ENCODE results near the gene C3orf85. TPM values are rescaled to one million over a fixed set of nuclear protein-coding genes. Genes with fewer than 3 reads are reported as not detected.

The C3orf85 gene
- total and polyA plus RNA-seq, 7 donors = 5.1 to 36.5 (median 18.6) TPM; not detected in 4

DNA sequence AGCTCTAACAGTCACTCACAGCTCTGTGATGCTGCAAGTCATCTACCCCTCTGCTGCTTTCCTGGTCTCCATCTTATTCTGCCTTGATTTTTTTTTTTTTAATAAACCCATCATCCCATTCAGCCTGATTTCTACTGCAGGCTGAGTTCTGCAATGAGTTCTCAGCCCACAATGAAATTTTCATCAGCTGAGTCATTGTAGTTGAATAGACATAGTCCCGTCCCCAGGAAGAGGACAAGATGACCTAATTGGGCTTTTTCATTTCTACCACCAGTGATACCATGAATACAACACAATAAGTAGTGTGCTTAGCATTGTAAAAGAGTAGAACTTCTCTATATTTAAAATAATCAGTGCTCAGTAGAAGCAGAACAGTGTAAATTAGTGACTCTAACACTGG is 59.3 kb downstream of the C3orf85 start:
- no peak overlapping the region for H3K4me3 ChIP-seq
- H3K27me3 ChIP-seq = no peaks in the 10 kb centered on the region
- intact Hi-C loops (cut with DNase I) = no loop called here
- no peak overlapping the region for H3K27ac ChIP-seq
- WGBS, 2 donors = 57 to 59% methylated on average over 1 of the region's 1 CpG
- no peaks in the 10 kb centered on the region for H3K9me3 ChIP-seq
- DNase-seq = no peak
- TF ChIP-seq EP300 (IDR thresholded peaks at IDR 0.05) = no peak
- TF ChIP-seq, protein P1, sequence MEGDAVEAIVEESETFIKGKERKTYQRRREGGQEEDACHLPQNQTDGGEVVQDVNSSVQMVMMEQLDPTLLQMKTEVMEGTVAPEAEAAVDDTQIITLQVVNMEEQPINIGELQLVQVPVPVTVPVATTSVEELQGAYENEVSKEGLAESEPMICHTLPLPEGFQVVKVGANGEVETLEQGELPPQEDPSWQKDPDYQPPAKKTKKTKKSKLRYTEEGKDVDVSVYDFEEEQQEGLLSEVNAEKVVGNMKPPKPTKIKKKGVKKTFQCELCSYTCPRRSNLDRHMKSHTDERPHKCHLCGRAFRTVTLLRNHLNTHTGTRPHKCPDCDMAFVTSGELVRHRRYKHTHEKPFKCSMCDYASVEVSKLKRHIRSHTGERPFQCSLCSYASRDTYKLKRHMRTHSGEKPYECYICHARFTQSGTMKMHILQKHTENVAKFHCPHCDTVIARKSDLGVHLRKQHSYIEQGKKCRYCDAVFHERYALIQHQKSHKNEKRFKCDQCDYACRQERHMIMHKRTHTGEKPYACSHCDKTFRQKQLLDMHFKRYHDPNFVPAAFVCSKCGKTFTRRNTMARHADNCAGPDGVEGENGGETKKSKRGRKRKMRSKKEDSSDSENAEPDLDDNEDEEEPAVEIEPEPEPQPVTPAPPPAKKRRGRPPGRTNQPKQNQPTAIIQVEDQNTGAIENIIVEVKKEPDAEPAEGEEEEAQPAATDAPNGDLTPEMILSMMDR (IDR thresholded peaks at IDR 0.05) = no peak
- no peak for TF ChIP-seq POLR2AphosphoS5 (IDR thresholded peaks at IDR 0.05)
- TF ChIP-seq POLR2A (IDR thresholded peaks at IDR 0.05) = no peak
- no peaks in the 10 kb centered on the region for H3K4me1 ChIP-seq
- no peaks in the 10 kb centered on the region for H3K36me3 ChIP-seq

Other genes starting within 250 kb of the C3orf85 start
- gene GUCA1C, start 182.8 kb upstream of the C3orf85 start, total RNA-seq = not detected
- gene GUCA1C, start 182.8 kb upstream of the C3orf85 start, polyA plus RNA-seq = not detected
- not detected for gene MORC1, start 18.6 kb upstream of the C3orf85 start, total RNA-seq
- gene MORC1, start 18.6 kb upstream of the C3orf85 start, polyA plus RNA-seq = under 1 TPM in 1 of 3 donors, not detected in 2; 0.03 TPM
- not detected for gene DPPA2, start 179.8 kb downstream of the C3orf85 start, total RNA-seq
- not detected for gene DPPA2, start 179.8 kb downstream of the C3orf85 start, polyA plus RNA-seq
- gene DPPA4, start 200.8 kb downstream of the C3orf85 start, total RNA-seq = under 1 TPM in 1 of 4 donors, not detected in 3; 0.16 TPM
- 1 to 10 TPM in 1 of 3 donors, not detected in 2; 1.1 TPM for gene DPPA4, start 200.8 kb downstream of the C3orf85 start, polyA plus RNA-seq

Data from sigmoid colon (tissue), 7 donors.